ENCODE measurements around the gene NKAIN2. TPM values are rescaled to one million over a fixed set of nuclear protein-coding genes. Genes with fewer than 3 reads are reported as not detected.

NKAIN2 gene
- total RNA-seq, 2 donors from 2014 or later: 0.29 TPM; not detected in 1

- Histone ChIP-seq H3K27ac (ENCODE audit: low read depth, low read length) (no peak overlapping the region), H3K4me3 (ENCODE audit: low read length) (no peak overlapping the region), H3K27me3 (ENCODE audit: control insufficient read depth, insufficient read depth, low read length, poor library complexity, severe bottlenecking) (no peaks in the 10 kb centered on the region), H3K36me3 (ENCODE audit: control insufficient read depth, insufficient read depth, low read length) (no peaks in the 10 kb centered on the region), H3K9me3 (ENCODE audit: control insufficient read depth, low read length) (no peaks in the 10 kb centered on the region), H3K9ac (ENCODE audit: extremely low read depth, low read length, poor library complexity, severe bottlenecking) (no peak overlapping the region), H3K4me1 (ENCODE audit: control insufficient read depth, insufficient read depth, low read length) (no peaks in the 10 kb centered on the region)
- no peaks in the 10 kb centered on the region for H3K36me3 Mint-ChIP-seq (ENCODE audit: low read depth)
- no peak overlapping the region for H3K4me3 Mint-ChIP-seq
- no peak for DNase-seq
- no peak overlapping the region for H3K27ac Mint-ChIP-seq
- 96% methylated on average over 2 of the region's 2 CpGs; no CpG with 5 or more reads in 1 of the 2 experiments for WGBS, 2 experiments (ENCODE audit: insufficient coverage in 1 of 2, insufficient read length in 1 of 2)
- no peak for TF ChIP-seq CTCF (conservative IDR thresholded peaks at IDR 0.05)
- peaks cover 6% of the 10 kb centered on the region for H3K4me1 Mint-ChIP-seq
- H3K27me3 Mint-ChIP-seq (ENCODE audit: insufficient read depth): no peaks in the 10 kb centered on the region
- H3K9me3 Mint-ChIP-seq: no peaks in the 10 kb centered on the region
Measured at GRCh38 chr6:124132256-124132655, 328.6 kb downstream of the NKAIN2 start.

- no peak overlapping the region for H3K4me3 ChIP-seq (ENCODE audit: low read length)
- Mint-ChIP-seq H3K36me3 (ENCODE audit: low read depth) (no peaks in the 10 kb centered on the region), H3K9me3 (no peaks in the 10 kb centered on the region), H3K4me3 (no peak overlapping the region), H3K27ac (no peak overlapping the region), H3K4me1 (no peaks in the 10 kb centered on the region), H3K27me3 (ENCODE audit: insufficient read depth) (no peaks in the 10 kb centered on the region)
- H3K4me1 ChIP-seq (ENCODE audit: control insufficient read depth, insufficient read depth, low read length): no peaks in the 10 kb centered on the region
- no peaks in the 10 kb centered on the region for H3K36me3 ChIP-seq (ENCODE audit: control insufficient read depth, insufficient read depth, low read length)
- no peaks in the 10 kb centered on the region for H3K27me3 ChIP-seq (ENCODE audit: control insufficient read depth, insufficient read depth, low read length, poor library complexity, severe bottlenecking)
- no peak overlapping the region for H3K9ac ChIP-seq (ENCODE audit: extremely low read depth, low read length, poor library complexity, severe bottlenecking)
- TF ChIP-seq CTCF (conservative IDR thresholded peaks at IDR 0.05): no peak
- DNase-seq: no peak
- WGBS, 2 experiments (ENCODE audit: insufficient coverage in 1 of 2, insufficient read length in 1 of 2): 89 to 100% methylated on average over 1 to 2 of the region's 2 CpGs
- H3K9me3 ChIP-seq (ENCODE audit: control insufficient read depth, low read length): no peaks in the 10 kb centered on the region
- no peak overlapping the region for H3K27ac ChIP-seq (ENCODE audit: low read depth, low read length)
Measured at GRCh38 chr6:124142852-124143251, 339.2 kb downstream of the NKAIN2 start.

- H3K36me3 Mint-ChIP-seq (ENCODE audit: low read depth): no peaks in the 10 kb centered on the region
- H3K27ac Mint-ChIP-seq: no peak overlapping the region
- H3K36me3 ChIP-seq (ENCODE audit: control insufficient read depth, insufficient read depth, low read length): no peaks in the 10 kb centered on the region
- no peak overlapping the region for H3K9ac ChIP-seq (ENCODE audit: extremely low read depth, low read length, poor library complexity, severe bottlenecking)
- H3K4me1 ChIP-seq (ENCODE audit: control insufficient read depth, insufficient read depth, low read length): no peaks in the 10 kb centered on the region
- H3K4me3 ChIP-seq (ENCODE audit: low read length): no peak overlapping the region
- no peaks in the 10 kb centered on the region for H3K9me3 Mint-ChIP-seq
- H3K4me3 Mint-ChIP-seq: no peak overlapping the region
- no peaks in the 10 kb centered on the region for H3K9me3 ChIP-seq (ENCODE audit: control insufficient read depth, low read length)
- H3K27me3 Mint-ChIP-seq (ENCODE audit: insufficient read depth): no peaks in the 10 kb centered on the region
- H3K27ac ChIP-seq (ENCODE audit: low read depth, low read length): no peak overlapping the region
- TF ChIP-seq CTCF (conservative IDR thresholded peaks at IDR 0.05): no peak
- no peaks in the 10 kb centered on the region for H3K4me1 Mint-ChIP-seq
- no peak for DNase-seq
- H3K27me3 ChIP-seq (ENCODE audit: control insufficient read depth, insufficient read depth, low read length, poor library complexity, severe bottlenecking): no peaks in the 10 kb centered on the region
Measured at GRCh38 chr6:124143435-124143834, 339.8 kb downstream of the NKAIN2 start.
